GM13976 (cell line): Measurements from ENCODE around the gene HPD.

Experiments used
- DNase-seq: peaks from one replicate; pipeline ENCODE4 v3.0.0; 2012; ENCODE audit warnings: low spot score
- CTCF ChIP-seq: IDR thresholded peaks from 2 replicates; pipeline ENCODE4 v1.5.1; 2012; ENCODE audit warnings: borderline replicate concordance, mild to moderate bottlenecking; ENCODE audit not compliant: insufficient read depth; ENCODE audit errors: extremely low read depth, missing control alignments, control extremely low read depth
- in situ Hi-C: fragments of 300-500 bp; cut with MboI; formaldehyde crosslinking; loops from one replicate; pipeline ENCODE4 v1.12.0; 2022; ENCODE audit warnings: low sequenced_read_pairs, mixed read lengths, inconsistent platforms; ENCODE audit not compliant: unreplicated experiment

HPD gene

DNA sequence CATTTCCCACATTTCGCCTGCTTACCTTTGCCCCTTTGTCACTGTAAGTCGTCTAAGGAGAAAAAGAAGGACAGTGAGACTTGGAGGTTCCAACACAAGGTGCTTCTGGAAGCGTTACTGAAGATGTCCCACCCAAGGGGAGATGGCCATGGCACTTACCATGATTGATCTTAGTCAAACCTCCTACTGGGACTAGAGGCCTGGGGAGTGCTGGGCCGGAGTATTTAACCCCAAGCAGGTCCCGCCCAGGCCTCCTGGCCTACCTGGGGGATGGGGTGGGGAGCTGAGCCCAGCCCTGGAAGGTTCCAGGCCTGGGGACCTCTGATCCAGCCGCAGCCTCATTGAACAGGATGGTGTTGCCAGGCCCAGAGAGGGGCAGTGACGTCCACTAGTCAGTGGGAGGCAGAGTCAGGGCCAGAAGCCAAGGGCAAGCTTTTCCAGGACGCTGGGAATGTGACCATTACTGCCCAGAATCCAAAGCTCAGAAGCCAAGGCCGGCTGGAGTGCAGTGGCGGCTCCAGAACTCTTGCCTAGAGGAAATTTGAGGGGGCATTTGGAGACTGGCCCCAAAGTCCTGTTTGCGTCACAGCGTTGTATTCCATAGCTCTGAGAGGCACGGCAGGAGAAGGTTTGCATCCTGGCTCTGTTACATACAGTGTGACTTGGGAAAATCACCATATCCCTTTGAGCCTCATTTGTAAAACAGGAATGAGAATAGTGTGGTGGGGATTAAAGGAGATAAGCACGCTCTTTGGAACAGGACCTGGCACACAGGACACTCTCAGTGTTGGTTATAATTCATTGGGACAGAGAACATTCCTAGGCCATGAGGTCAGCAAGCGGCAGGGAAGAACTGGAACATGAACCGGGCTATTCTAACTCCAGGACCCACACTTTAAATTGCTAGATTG lies at the start of gene HPD:
Gene HPD, minus strand, starts transcription at position 198 of the 911 bp plus-strand sequence. Its CDS starts 36 bp downstream, at position 162.
- no peak for TF ChIP-seq CTCF
- no peak for DNase-seq
- in situ Hi-C loops, result no loop called here

- in situ Hi-C loops, result no loop called here
- no peak for TF ChIP-seq CTCF
- no peak for DNase-seq
These were observed 47.1 kb upstream of the HPD start for GRCh38 chr12:121905746-121906145.

DNA sequence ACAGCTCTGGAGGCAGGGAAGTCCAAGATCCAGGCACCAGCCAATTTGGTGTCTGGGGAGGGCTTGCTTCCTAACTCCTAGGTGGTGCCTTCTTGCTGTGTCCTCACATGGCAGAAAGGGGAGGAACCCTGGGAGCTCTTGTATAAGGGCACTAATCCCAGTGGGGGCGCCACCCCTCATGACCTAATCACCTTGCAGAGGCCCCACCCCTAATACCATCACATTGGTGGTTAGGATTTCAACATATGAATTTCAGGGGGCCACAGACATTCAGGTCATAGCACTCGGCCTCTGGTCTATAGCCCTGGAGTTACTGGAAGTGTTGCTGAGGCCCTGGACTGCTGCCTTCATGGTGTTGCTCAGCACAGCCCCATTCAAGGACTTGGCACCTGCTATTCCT lies 44.5 kb upstream of the HPD start:
- no peak for DNase-seq
- no peak for TF ChIP-seq CTCF
- in situ Hi-C loops, result no loop called here

- no peak for TF ChIP-seq CTCF
- in situ Hi-C loops, result no loop called here
- no peak for DNase-seq
These were observed 40.9 kb upstream of the HPD start for GRCh38 chr12:121899590-121899989.

DNA sequence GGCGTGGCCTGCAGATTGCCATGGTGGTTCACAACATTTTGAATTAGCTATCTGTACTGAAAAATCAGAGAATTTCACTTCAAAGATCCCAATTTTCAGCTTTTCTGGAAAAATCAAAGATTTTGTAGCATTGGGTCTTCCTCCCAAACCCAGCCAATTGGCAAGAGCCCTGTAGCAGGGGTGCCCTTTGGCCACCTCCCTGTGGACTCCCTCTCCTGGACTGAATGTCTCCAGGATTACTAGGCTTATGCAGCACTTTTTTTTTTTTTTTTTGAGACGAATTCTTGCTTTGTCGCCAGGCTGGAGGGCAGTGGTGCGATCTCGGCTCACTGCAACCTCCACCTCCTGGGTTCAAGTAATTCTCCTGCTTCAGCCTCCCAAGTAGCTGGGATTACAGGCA lies 39.6 kb upstream of the HPD start:
- in situ Hi-C loops, result no loop called here
- no peak for TF ChIP-seq CTCF
- DNase-seq, result no peak

DNA sequence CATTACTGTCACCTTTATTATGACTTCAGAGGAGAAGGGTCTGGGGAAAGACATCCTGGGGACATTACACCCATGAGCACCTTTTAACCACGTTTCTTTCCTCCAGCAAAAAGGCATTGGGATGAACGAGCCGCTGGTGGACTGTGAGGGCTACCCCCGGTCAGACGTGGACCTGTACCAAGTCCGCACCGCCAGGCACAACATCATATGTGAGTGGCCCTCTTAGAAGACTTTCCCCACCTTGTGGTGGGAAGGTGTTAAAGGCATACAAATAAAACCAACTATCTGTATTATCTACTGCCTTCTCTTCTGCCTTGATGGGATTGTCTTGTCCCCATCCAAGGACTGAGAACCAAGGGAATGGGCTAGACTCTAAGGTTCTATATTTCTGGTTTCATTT lies 36.0 kb upstream of the HPD start:
- DNase-seq, result no peak

More for the DNA sequence above, 36.0 kb upstream of the HPD start:
- no peak for TF ChIP-seq CTCF
- in situ Hi-C loops, result no loop called here
